ENCODE data around the gene C2CD3.

DNA sequence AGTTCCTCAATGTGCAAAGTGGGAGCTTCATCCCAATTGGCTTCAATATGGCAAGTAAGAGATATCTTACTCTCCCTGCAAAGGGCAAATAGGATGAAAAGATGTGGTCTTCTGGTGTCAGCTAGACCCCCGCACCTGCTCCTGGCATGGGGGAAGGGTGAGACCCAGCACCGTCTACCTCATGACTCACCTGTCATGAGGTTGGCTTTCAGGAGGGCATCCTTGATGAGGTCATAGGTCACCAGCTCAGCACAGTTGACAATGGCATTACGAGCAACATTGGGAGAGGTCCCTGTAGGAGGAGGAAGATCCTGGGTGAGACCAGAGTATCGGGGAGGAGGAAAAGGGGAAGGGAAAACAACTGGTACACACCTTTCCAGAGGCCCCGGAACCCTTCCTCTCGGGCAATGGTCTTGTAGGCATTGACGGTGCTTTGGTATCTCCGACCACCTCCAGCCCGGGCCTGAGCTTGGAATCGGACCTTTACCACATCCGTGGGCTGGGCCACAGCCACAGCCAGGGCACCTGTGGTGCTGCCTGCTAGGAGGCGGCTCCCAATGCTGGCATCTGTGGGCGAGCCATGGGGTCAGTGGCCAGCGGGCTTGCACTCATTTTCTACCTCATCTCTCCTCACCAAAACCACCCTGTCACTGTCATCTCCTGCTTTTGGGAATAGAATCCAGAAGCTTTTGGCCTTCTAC, 194.2 kb downstream of the C2CD3 start:
- TF ChIP-seq EZH2 (IDR thresholded peaks at IDR 0.05; ENCODE audit: insufficient read depth, poor library complexity, severe bottlenecking): no peak
- TF ChIP-seq EZH2phosphoT487 (IDR thresholded peaks at IDR 0.05; ENCODE audit: insufficient read depth, low read depth): no peak
